Right lobe of liver (tissue), 6 donors: ENCODE data around the gene CHN2. TPM values are rescaled to one million over a fixed set of nuclear protein-coding genes. Genes with fewer than 3 reads are reported as not detected.

ENCODE experiments used
- ATAC-seq, 4 donors: fragments of 200-7000 bp; cut with Tn5 transposase; one replicate each; pipeline ENCODE4 v1.9.1; 2020; ENCODE audit warnings: mild to moderate bottlenecking in 4 of 4, moderate library complexity in 4 of 4
- DNase-seq, 3 donors: peaks; one replicate each; pipeline ENCODE4 v3.0.0-alpha.2; 2020
- H3K27ac ChIP-seq, 3 donors: fragments of 200-600 bp; one replicate each; pipeline ENCODE4 v1.8.0; 2022
- H3K27me3 ChIP-seq, 2 donors: fragments of 200-600 bp; one replicate each; pipeline ENCODE4 v1.8.0; 2022
- H3K36me3 ChIP-seq, 4 donors: fragments of 200-600 bp; sonication (generic) in 1 of 4; one replicate each; pipeline versions ENCODE4 v1.5.1 to v1.8.0; 2017 to 2022; ENCODE audit warnings: control low read depth in 1 of 4
- H3K4me1 ChIP-seq, 4 donors: fragments of 200-600 bp; sonication (generic) in 1 of 4; one replicate each; pipeline versions ENCODE4 v1.5.1 to v1.8.0; 2017 to 2022; ENCODE audit warnings: control low read depth in 1 of 4
- H3K4me3 ChIP-seq, 3 donors: fragments of 200-600 bp; one replicate each; pipeline ENCODE4 v1.8.0; 2022
- H3K9me3 ChIP-seq, 4 donors: fragments of 200-600 bp; sonication (generic) in 1 of 4; one replicate each; pipeline versions ENCODE4 v1.5.1 to v1.8.0; 2017 to 2022; ENCODE audit warnings: control low read depth in 1 of 4
- POLR2A ChIP-seq: fragments of 450-650 bp; IDR thresholded peaks from one replicate; pipeline ENCODE4 v1.6.1; 2017; ENCODE audit warnings: antibody characterized with exemption, mild to moderate bottlenecking
- WGBS: methylation state at CpG from one replicate; pipeline ENCODE4 v1.1.6; 2018; ENCODE audit warnings: low coverage, low lambda C conversion rate; ENCODE audit not compliant: insufficient coverage; ENCODE audit errors: missing lambda C conversion rate; 5-methylcytosine and 5-hydroxymethylcytosine counted together
- intact Hi-C, 2 donors: fragments of 100-400 bp; cut with DNase I; formaldehyde crosslinking; loops; one replicate each; pipeline versions ENCODE4 v1.11.2 to v1.14.1; 2022
- total RNA-seq, 6 experiments: library from RNA; depleted of rRNA in 2 of 6; stranded (reverse); fragments of >200 nt in 2 of 6; fragmentation: NEBNext Ultra II Directional in 3 of 6; extraction: Animal tissue kit (Norgen Biotek cat#: 25700) in 3 of 6; gene quantifications; one replicate each; pipeline versions ENCODE4 v1.1.0 to v1.2.4, GENCODE V29; 2016 to 2023
- TF ChIP-seq, protein P1 (sequence below), 4 donors: fragments of 200-600 bp in 3 of 4; fragments of 450-650 bp in 1 of 4; IDR thresholded peaks; one replicate each; pipeline versions ENCODE4 v1.5.1 to v1.8.0; 2016 to 2022; ENCODE audit warnings: antibody characterized with exemption in 4 of 4, mild to moderate bottlenecking in 2 of 4
- donor health status: DM: no; HTN: yes; CAD: no.
- donor health status: DM: no; HTN: no; CAD: no.
- donor health status: DM: no; HTN: no; CAD: no.
- donor health status: DM: no; HTN: yes; CAD: no.
- donor health status: DM: no; HTN: yes; CAD: no.

The CHN2 gene
- total RNA-seq, 6 experiments from 2014 or later: 20.1 to 57.7 (median 31.5) TPM

DNA sequence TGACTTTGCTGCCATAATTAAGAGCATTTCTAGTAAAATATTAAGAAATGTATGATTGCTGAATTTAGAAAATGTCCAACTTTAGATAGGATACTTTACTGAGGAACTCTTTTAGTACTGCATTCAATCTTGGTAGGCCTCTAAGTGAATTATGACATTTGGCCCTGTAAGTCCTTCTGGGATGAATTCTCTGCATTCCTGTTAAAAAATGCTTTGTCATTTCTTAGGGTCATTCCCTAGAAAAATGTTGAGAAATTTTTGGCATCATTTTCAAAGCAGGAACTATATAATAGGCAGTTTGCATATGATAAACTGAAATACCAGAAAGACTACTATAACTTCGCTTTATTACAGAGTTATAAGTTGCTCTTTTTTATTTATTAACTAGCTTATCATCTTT, 299.8 kb downstream of the CHN2 start:
- TF ChIP-seq, protein P1, sequence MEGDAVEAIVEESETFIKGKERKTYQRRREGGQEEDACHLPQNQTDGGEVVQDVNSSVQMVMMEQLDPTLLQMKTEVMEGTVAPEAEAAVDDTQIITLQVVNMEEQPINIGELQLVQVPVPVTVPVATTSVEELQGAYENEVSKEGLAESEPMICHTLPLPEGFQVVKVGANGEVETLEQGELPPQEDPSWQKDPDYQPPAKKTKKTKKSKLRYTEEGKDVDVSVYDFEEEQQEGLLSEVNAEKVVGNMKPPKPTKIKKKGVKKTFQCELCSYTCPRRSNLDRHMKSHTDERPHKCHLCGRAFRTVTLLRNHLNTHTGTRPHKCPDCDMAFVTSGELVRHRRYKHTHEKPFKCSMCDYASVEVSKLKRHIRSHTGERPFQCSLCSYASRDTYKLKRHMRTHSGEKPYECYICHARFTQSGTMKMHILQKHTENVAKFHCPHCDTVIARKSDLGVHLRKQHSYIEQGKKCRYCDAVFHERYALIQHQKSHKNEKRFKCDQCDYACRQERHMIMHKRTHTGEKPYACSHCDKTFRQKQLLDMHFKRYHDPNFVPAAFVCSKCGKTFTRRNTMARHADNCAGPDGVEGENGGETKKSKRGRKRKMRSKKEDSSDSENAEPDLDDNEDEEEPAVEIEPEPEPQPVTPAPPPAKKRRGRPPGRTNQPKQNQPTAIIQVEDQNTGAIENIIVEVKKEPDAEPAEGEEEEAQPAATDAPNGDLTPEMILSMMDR (IDR thresholded peaks at IDR 0.05): no peak
- TF ChIP-seq POLR2A: no peak
- no peaks in the 10 kb centered on the region for H3K9me3 ChIP-seq
- peaks cover 0 to 37% (median 10%) of the 10 kb centered on the region in 4 donors for H3K4me1 ChIP-seq
- H3K4me3 ChIP-seq: no peak overlapping the region
- intact Hi-C loops: no loop called here
- DNase-seq: no peak
- H3K36me3 ChIP-seq: no peaks in the 10 kb centered on the region
- no peaks in the 10 kb centered on the region for H3K27me3 ChIP-seq
- no peak for ATAC-seq
- 75% methylated on average over 1 of the region's 1 CpG for WGBS
- H3K27ac ChIP-seq: no peak overlapping the region

DNA sequence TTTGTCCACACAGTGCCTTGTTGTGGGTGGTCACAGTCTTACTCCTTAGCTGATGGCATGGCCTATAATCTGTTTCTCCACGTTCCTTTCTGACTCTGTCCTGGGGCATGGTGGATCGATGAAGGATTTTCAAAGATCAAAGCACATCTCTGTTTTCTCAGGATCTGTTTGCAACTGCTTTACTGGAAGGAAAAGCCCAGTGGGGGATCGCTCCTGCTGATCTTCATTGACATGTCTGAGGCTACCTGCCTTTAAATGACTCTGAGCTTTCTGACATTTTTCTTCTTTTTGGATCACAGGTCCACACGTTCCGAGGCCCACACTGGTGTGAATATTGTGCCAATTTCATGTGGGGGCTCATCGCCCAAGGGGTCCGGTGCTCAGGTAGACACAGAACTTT, 301.1 kb downstream of the CHN2 start:
- H3K36me3 ChIP-seq: peaks cover 0 to 5% (median 0%) of the 10 kb centered on the region in 4 donors
- no peaks in the 10 kb centered on the region for H3K9me3 ChIP-seq
- H3K27ac ChIP-seq: peak overlapping the region in 1 of 3 donors; percentile 55
- H3K4me1 ChIP-seq: peaks cover 0 to 37% (median 10%) of the 10 kb centered on the region in 4 donors
- no peak overlapping the region for H3K4me3 ChIP-seq
- DNase-seq: no peak
- H3K27me3 ChIP-seq: no peaks in the 10 kb centered on the region
- WGBS: 84% methylated on average over 5 of the region's 7 CpGs
- TF ChIP-seq, protein P1 (IDR thresholded peaks at IDR 0.05): no peak
- TF ChIP-seq POLR2A: no peak
- intact Hi-C loops: no loop called here
- no peak for ATAC-seq

DNA sequence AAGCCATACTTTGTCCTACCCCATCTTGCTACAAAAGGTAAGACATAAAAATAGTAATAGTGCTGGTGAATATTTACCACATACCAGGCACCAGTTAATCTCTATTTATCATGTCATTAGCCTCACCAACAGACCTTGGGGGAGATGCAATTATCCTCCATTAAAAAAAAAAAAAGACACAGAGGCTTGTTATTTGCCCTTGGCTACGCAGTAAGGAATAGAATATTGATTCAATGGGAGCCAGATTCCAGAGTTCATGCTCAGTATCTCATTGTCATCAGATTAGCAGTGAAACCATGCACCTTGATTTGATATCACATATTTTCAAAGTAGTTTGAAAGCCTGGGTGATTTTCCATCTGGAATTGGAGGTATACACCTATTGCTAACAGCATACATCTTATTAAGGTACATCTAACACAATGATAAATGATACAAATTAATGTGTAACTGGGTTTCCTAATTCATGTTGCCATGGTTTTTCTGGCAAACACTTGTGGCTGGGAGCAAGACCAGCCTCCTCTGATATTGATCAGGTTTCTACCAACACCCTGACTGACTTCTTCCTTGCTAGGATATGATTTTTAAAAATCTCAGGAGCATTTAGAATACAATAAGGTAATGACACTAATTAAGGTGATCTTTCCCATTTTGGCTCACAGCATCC, 301.9 kb downstream of the CHN2 start:
- peak overlapping the region; percentile 4 to 56 (median 55) for H3K27ac ChIP-seq
- intact Hi-C loops: no loop called here
- ATAC-seq: peak; percentile 81 to 87 (median 86)
- TF ChIP-seq, protein P1 (IDR thresholded peaks at IDR 0.05): no peak
- no peak for TF ChIP-seq POLR2A
- peaks cover 0 to 5% (median 0%) of the 10 kb centered on the region in 4 donors for H3K36me3 ChIP-seq
- no peaks in the 10 kb centered on the region for H3K9me3 ChIP-seq
- WGBS: 33% methylated on average over 1 of the region's 1 CpG
- DNase-seq: no peak
- H3K4me1 ChIP-seq: peaks cover 0 to 37% (median 10%) of the 10 kb centered on the region in 4 donors
- no peak overlapping the region for H3K4me3 ChIP-seq
- no peaks in the 10 kb centered on the region for H3K27me3 ChIP-seq

DNA sequence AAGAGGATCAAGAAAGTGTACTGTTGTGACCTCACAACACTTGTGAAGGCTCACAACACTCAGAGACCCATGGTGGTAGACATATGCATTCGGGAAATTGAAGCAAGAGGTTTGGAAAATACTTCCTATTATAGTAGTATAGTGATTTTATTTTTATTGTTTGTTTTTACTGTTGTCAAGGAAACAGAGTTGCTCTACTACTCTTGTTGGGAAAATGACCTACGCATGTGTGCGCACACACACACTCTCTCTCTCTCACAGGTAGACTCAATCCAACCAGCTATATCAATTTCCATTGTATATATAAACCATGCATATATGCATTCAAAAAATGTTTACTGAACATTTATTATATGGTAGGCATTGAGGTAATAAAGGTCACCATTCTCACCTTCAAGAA, 305.4 kb downstream of the CHN2 start:
- Histone ChIP-seq H3K36me3 (peaks cover 0 to 8% (median under 1%) of the 10 kb centered on the region in 4 donors), H3K27ac (no peak overlapping the region), H3K4me3 (no peak overlapping the region), H3K9me3 (no peaks in the 10 kb centered on the region), H3K27me3 (no peaks in the 10 kb centered on the region), H3K4me1 (peaks cover 0 to 25% (median 10%) of the 10 kb centered on the region in 4 donors)
- intact Hi-C loops: no loop called here
- WGBS: 86% methylated on average over 3 of the region's 3 CpGs
- ATAC-seq (no peak), DNase-seq (no peak)
- no peak for TF ChIP-seq POLR2A
- TF ChIP-seq, protein P1 (IDR thresholded peaks at IDR 0.05): no peak
